ENCODE results near the gene RPL7L1.
A peak's percentile ranks its signal among the peaks of the same experiment; 100 is the strongest.

The RPL7L1 gene

GRCh38 chr6:42928986-42929820, 49.8 kb downstream of the RPL7L1 start, which contains the start of gene CNPY3:
CNPY3 (plus strand) TSS chr6:42929480; CDS start chr6:42929571, 91 bp downstream.
- DNase-seq (ENCODE audit: low read depth in 2 of 3, low spot score in 1 of 3), result peak; percentile 89 to 94 (median 93)

GRCh38 chr6:42929821-42930360, 50.5 kb downstream of the RPL7L1 start:
- peak; percentile 37 to 53 (median 48) for DNase-seq (ENCODE audit: low read depth in 2 of 3, low spot score in 1 of 3)

GRCh38 chr6:42932412-42932811, 53.0 kb downstream of the RPL7L1 start:
- no peak for DNase-seq (ENCODE audit: low read depth in 2 of 3, low spot score in 1 of 3)

- no peak for DNase-seq (ENCODE audit: low read depth in 2 of 3, low spot score in 1 of 3)
Measured at GRCh38 chr6:42933205-42933604, 53.8 kb downstream of the RPL7L1 start.

- no peak for DNase-seq (ENCODE audit: low read depth in 2 of 3, low spot score in 1 of 3)
Measured at GRCh38 chr6:42935322-42935721, 55.9 kb downstream of the RPL7L1 start.

GRCh38 chr6:42936398-42936797, 57.0 kb downstream of the RPL7L1 start:
- DNase-seq (ENCODE audit: low read depth in 2 of 3, low spot score in 1 of 3), result no peak

GRCh38 chr6:42937548-42938427, 58.4 kb downstream of the RPL7L1 start:
- DNase-seq (ENCODE audit: low read depth in 2 of 3, low spot score in 1 of 3), result no peak

GRCh38 chr6:42938428-42938796, 59.0 kb downstream of the RPL7L1 start:
- DNase-seq (ENCODE audit: low read depth in 2 of 3, low spot score in 1 of 3), result no peak

GRCh38 chr6:42938987-42939809, 59.8 kb downstream of the RPL7L1 start:
- no peak for DNase-seq (ENCODE audit: low read depth in 2 of 3, low spot score in 1 of 3)
